NCI-H460 (cell line): ENCODE results near the gene SYT2. TPM values are rescaled to one million over a fixed set of nuclear protein-coding genes. Genes with fewer than 3 reads are reported as not detected.
"Not testable (repeated sequence)": the region's sequence is repeated elsewhere in the genome, so short reads cannot be mapped to it uniquely, and the experiment has no call there.

ENCODE experiments used
- DNase-seq: peaks from one replicate; pipeline ENCODE4 v3.0.0-alpha.2; 2016; ENCODE audit warnings: low read depth; ENCODE audit errors: extremely low read depth
- total RNA-seq: library from RNA; depleted of rRNA; stranded (reverse); fragments of >200 nt; shearing (Covaris generic); gene quantifications from 2 replicates; pipeline ENCODE4 v1.2.3, GENCODE V29; 2014; rRNA removed

SYT2 gene
- total RNA-seq, 1 experiment from 2014 or later: not detected

DNA sequence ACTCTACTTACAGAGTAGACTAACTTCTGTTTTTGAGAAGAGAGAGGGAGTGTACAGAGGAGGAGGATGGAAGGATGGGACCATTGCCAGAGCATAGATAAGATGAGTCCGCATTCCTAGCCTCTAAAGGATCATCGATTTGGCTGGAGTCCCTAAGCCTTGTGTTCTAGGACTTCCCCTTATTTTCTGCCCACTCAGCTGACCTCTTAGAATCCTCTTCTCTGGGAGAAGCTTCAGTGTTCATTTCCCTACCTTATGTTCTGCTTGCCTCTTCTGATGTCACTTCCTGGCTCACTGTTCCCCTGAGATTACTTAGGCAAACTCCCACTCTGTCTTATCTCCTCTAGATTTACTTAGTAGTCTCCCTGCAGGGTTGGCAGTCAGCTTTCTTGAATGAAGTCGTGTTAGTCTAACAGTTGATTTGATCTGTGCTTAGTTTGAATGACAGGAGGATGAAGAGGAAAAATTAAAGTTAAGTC is 156.7 kb downstream of the SYT2 start:
- no peak for DNase-seq

DNA sequence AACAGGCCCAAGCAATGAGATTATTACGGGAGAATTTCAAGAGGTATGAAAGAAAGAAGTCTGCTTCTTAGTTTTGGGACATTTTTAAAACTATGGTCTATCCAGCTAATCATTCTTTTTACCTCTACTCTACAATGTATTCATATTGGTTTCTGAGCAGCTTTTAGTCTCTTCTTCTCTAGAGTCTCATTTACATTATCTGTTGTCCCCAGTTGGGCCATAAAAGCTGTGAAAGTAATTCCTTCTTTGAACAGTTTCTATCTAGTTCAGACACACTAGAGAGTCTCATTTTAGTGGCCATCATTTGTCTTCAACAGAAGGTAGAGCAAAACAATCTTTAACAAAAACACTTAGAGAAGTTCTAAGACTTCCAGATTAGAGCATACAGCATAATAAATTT is 157.2 kb downstream of the SYT2 start:
- DNase-seq: not testable (repeated sequence)

DNA sequence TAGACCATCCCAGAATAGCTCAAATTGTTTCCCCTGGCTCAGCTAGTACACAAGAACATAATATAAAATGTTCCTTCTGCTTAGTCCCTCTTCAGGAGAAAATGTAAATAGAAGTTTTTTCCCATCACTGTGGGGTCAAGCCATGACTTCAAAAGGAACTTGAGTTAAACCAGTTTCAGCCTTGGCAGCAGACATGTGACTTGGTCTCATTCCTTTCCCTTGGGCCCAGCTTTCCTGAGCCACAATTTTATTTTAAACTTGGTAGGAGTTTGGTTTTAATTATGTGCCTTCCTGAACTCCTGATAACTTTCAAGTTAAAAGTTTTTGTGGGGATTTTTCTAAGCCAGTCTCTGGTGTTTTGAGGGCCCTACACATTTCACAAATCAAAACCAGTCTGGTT is 157.6 kb downstream of the SYT2 start:
- not testable (repeated sequence) for DNase-seq

DNA sequence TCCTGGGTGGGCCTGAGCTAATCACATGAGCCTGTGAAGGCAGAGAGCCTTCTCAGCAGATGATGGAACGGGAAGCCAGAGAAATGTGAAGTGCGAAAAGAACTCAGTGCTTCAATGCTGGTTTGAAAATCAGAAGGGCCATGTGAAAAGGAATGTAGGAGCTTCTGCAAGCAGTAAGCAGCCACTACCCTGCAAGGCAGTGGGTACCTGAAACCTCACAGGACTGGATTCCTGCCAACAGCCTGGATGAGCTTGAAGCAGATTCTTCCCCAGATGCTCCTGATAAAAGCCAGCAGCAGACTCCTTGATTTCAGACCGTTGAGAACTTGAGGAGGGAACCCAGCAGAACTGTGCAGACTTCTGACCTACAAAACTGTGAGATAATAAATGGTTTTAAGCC is 158.6 kb downstream of the SYT2 start:
- DNase-seq: no peak

DNA sequence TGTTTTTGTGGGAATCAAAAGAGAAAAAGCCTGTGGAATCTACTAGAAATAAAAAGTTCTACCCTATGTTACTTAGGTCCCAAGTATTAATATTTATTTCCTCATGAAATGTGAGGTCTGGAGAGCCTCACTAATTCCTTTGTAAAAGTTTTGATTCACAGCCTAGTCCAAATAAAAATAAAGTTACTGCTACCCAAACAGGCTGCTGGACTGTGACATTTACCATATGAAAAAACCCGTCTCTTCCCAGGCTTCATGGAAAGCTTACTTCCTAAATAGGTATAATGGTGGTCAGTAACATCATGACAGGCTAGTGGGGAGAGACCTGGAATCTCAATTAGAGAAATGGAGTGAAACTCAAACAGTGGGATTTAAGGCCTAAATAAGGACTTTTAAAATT is 160.2 kb downstream of the SYT2 start:
- DNase-seq: not testable (repeated sequence)

DNA sequence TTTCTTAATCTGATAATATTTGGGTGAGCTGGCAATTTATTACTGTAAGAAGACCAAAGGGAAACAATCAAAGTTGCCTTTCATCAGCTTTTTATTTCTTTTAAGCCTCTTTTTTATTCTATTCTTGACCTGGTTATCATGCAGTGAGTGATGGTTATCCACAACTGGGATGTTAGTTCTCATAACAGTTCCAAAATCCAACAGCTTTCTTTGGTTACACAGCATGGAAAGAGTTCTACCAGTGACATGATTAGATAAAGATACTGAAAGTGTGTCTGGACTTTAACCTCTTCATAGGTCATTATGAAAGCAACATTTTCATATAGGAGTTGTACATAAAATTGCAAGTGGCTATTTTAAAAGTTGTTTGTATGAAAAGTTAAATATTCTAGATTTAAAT is 163.0 kb downstream of the SYT2 start:
- DNase-seq: no peak

DNA sequence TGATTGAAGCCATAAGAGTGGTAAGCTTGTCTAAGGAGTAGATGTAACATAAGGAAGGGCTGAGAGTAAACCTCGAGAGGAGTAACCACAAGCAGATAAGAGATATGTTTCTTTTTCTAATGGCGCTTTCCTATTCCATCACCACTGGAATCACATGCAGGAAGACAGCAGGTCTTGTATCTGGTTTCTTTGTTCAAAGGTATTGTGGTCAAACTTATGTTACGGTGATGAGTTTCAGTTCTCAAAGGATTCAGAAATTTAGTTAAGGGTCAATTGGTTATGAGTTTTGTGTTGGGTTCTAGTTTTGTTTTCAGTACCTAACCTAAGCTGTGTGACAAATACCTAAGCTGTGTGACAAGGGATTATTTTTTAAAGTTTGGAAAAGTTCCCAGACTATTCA is 163.5 kb downstream of the SYT2 start:
- DNase-seq: not testable (repeated sequence)

DNA sequence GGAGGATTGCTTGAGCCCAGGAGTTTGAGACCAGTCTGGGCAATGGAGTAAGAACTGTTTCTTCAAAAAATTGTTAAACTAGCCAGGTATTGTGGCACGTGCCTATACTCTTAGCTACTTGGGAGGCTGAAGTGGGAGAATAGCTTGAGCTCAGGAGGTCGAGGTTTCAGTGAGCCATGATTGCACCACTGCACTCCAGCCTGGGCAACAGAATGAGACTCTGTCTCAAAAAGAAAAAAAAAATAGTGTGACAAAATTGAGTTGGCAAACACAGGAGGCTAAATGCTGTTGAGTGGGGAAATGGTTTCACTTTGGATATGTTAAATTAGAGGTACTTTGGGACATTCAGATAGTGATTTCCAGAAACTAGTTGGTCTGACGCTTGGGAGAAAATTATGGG is 163.9 kb downstream of the SYT2 start:
- DNase-seq: not testable (repeated sequence)

DNA sequence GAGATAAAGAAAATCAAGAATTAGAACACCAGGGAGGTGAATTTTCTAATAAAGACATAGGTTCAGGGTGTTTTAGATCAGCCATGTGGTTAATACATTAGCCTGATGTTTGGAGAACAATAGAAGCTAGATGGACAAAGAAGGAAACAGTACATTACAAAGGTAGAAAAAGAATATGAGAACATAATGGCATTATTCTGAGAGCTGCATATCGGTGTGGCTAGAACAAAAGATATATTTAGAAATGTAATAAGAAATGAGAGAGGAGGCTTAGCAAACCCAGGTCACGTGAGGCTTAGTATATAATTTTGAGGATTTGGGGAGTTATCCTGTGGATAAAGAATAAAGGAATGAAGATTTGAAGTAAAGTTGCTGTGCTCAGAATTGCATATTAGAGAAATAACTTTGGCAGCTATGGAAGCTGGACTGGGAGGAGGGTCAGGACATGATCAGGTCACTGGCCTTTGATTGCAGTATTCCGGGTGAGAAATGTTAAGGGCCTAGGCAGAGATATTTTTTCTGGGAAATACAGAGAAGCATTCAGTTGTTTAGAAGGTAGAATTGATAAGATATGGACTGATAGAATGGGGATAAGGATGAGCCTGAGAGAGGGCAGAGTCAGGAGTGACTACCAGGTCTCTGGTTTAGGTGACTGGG is 164.5 kb downstream of the SYT2 start:
- DNase-seq: not testable (repeated sequence)

DNA sequence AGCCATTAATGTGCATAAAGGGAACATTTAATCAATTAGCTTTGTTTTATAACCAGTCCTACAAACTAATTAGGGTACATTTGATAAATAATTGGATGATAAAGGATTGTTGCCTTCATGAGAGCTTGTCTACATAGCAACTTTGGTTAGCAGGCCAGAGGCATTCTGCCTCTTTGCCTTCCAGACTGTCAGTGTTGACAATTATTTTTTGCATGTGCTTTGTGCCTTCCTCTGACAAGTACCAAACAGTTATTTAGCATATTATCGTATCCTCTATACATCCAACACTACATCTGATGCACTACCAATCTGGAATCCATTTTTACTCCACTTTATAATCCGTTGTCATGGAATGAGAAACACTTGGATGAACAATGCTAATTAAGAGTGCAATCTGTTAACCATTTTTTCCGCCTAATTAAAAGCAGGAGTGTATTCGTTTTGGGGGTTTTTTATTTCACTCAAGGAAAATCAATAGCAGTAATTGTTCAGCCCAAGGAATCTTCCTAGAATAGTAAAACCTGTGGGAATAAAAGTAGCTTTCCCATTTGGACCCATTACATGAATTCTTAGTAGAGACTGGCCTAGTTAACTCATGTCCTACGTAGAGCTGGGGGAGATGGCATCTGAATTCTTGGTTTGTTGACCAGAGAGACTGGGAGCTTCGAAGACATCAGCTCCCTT is 165.3 kb downstream of the SYT2 start:
- DNase-seq: not testable (repeated sequence)

DNA sequence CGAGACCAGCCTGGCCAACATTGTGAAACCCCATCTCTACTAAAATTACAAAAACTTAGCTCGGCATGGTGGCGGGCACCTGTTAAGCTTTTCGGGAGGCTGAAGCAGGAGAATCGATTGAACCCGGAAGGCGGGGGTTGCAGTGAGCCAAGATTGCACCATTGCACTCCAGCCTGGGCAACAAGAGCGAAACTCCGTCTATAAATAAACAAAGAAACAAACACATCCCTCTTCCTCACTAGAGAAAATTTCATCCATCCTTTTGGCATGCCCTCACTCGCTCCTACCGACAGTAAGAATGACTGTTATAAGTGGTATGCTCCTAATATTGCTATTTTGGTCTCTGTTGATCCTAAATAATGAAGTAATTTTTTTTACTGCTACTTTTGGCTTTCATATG is 166.7 kb downstream of the SYT2 start:
- DNase-seq: not testable (repeated sequence)

DNA sequence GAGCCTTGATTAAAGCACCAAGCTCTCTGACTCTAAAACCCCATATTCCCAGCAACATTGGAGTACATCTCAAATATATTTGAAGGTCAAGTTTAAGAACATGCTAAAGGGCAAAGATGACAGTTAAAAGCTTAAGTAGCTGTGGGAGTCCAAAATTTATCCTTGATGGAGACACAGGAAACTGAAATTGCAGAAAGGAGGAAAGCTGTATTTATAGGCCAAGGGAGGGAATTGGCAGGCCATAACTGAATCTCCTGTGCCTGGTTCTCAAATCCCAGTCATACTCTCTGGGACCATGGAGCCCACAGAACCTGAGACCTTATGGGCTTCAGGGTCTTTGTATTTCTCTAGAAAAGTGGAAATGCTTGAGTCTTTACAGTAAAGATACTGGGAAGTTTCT is 167.8 kb downstream of the SYT2 start:
- not testable (repeated sequence) for DNase-seq

DNA sequence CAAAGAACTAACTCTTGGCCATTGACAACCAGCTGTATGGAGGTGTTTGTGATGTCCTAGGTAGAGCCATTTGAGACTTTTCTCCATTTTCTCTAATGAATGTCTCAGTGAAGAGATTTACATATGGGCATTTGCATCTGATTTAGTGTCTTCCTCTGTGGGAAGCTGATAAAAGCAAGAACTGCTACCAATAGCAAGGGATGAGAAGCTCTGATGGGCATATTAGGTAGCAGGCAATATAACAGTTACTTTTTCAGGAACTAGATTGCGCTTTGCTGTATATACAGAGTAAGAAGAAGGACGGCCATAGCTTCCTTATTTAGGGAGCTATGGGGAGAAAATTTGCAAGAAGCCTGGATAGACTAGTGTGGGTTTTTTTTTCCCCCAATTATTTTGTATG is 169.4 kb downstream of the SYT2 start:
- not testable (repeated sequence) for DNase-seq

Other genes starting within 250 kb of the SYT2 start
- gene KDM5B, start 98.0 kb upstream of the SYT2 start, total RNA-seq: 40.1 and 46.3 TPM in 2 replicates
- 0.46 and 0.52 TPM in 2 replicates for gene PCAT6, start 100.5 kb upstream of the SYT2 start, total RNA-seq
- gene RABIF, start 178.7 kb upstream of the SYT2 start, total RNA-seq: 13.5 and 13.8 TPM in 2 replicates
- gene KLHL12, start 216.8 kb upstream of the SYT2 start, total RNA-seq: 41.0 and 44.6 TPM in 2 replicates
- 152 and 161 TPM in 2 replicates for gene ADIPOR1, start 247.9 kb upstream of the SYT2 start, total RNA-seq